Natural killer cell (primary cell): ENCODE measurements around the gene NUDT16L1. TPM values are rescaled to one million over a fixed set of nuclear protein-coding genes. Genes with fewer than 3 reads are reported as not detected.
A peak's percentile ranks its signal among the peaks of the same experiment; 100 is the strongest.

Experiments
- ATAC-seq, 3 donors: fragments of 150-1000 bp in 2 of 3; fragments of 200-7000 bp in 1 of 3; cut with Tn5 transposase; 1 replicate in 1 of 3; 2 replicates in 2 of 3; pipeline ENCODE4 v1.10.0; 2021; ENCODE audit warnings: mild to moderate bottlenecking in 2 of 3, moderate library complexity in 2 of 3
- DNase-seq, 2 donors: peaks; one replicate each; pipeline versions ENCODE4 v3.0.0 to v3.0.0-alpha.2; 2013 to 2021; ENCODE audit warnings: mixed read lengths in 1 of 2
- H3K27ac ChIP-seq: one replicate; pipeline ENCODE4 v1.5.1; 2013; ENCODE audit warnings: mild to moderate bottlenecking, low read length
- H3K27me3 ChIP-seq: one replicate; pipeline ENCODE4 v1.6.1; 2013; ENCODE audit warnings: low read length; ENCODE audit not compliant: control insufficient read depth, insufficient read depth
- H3K36me3 ChIP-seq: one replicate; pipeline ENCODE4 v1.6.1; 2013; ENCODE audit warnings: low read length; ENCODE audit not compliant: control insufficient read depth, insufficient read depth
- H3K4me1 ChIP-seq: one replicate; pipeline ENCODE4 v1.6.1; 2013; ENCODE audit warnings: low read length; ENCODE audit not compliant: control insufficient read depth, insufficient read depth
- H3K4me3 ChIP-seq: one replicate; pipeline ENCODE4 v1.5.1; 2013; ENCODE audit warnings: low read length
- H3K9me3 ChIP-seq: one replicate; pipeline ENCODE4 v1.6.1; 2013; ENCODE audit warnings: low read length; ENCODE audit not compliant: control insufficient read depth, insufficient read depth
- H3K27ac Mint-ChIP-seq, 2 donors: one replicate each; pipeline ENCODE4 v1.8.0; 2022; ENCODE audit warnings: mild to moderate bottlenecking in 2 of 2, mixed read lengths in 2 of 2, moderate library complexity in 1 of 2
- H3K27me3 Mint-ChIP-seq, 2 donors: one replicate each; pipeline ENCODE4 v1.8.0; 2022; ENCODE audit warnings: low read depth in 2 of 2, mixed read lengths in 2 of 2
- H3K36me3 Mint-ChIP-seq: one replicate; pipeline ENCODE4 v1.8.0; 2022; ENCODE audit warnings: mixed read lengths
- H3K4me1 Mint-ChIP-seq, 2 donors: one replicate each; pipeline ENCODE4 v1.8.0; 2022; ENCODE audit warnings: mixed read lengths in 2 of 2
- H3K4me3 Mint-ChIP-seq: one replicate; pipeline ENCODE4 v1.8.0; 2022; ENCODE audit warnings: mild to moderate bottlenecking, moderate library complexity, mixed read lengths
- H3K9me3 Mint-ChIP-seq, 2 donors: one replicate each; pipeline ENCODE4 v1.8.0; 2022; ENCODE audit warnings: mixed read lengths in 2 of 2
- CTCF ChIP-seq: fragments of 200-600 bp; IDR thresholded peaks from one replicate; pipeline ENCODE4 v1.8.0; 2022; ENCODE audit warnings: antibody characterized with exemption
- WGBS: methylation state at CpG from one replicate; pipeline ENCODE4 v1.1.7; 2013; ENCODE audit warnings: missing lambda C conversion rate; ENCODE audit not compliant: insufficient coverage; 5-methylcytosine and 5-hydroxymethylcytosine counted together
- intact Hi-C: fragments of 100-400 bp; cut with micrococcal nuclease; formaldehyde crosslinking; loops from one replicate; pipeline ENCODE4 v1.14.2; 2022
- total RNA-seq, 4 donors: library from RNA; stranded (reverse); fragments of 120-200 nt in 1 of 4; gene quantifications; one replicate each; pipeline versions ENCODE4 v1.2.3 to v1.2.4, GENCODE V29; 2013 to 2022

Gene NUDT16L1
- total RNA-seq, 3 donors from 2014 or later (not counting 1 experiment from before 2014, with no cell fraction given), result 30.8 to 39.1 (median 35.0) TPM

GRCh38 chr16:4682084-4682591 lies 11.2 kb upstream of the NUDT16L1 start:
- H3K9me3 ChIP-seq, result no peaks in the 10 kb centered on the region
- H3K4me3 ChIP-seq, result no peak overlapping the region
- H3K27me3 Mint-ChIP-seq, result no peaks in the 10 kb centered on the region
- no peaks in the 10 kb centered on the region for H3K9me3 Mint-ChIP-seq
- no peak overlapping the region for H3K27ac ChIP-seq
- no peak overlapping the region for H3K4me3 Mint-ChIP-seq
- peaks cover 12% of the 10 kb centered on the region for H3K4me1 ChIP-seq
- H3K36me3 ChIP-seq, result peaks cover 42% of the 10 kb centered on the region
- TF ChIP-seq CTCF, result no peak
- ATAC-seq, result no peak
- WGBS, result 88% methylated on average over 26 of the region's 26 CpGs
- no peak for DNase-seq
- peaks cover 0 to 18% of the 10 kb centered on the region in 2 donors for H3K4me1 Mint-ChIP-seq
- no peaks in the 10 kb centered on the region for H3K36me3 Mint-ChIP-seq
- intact Hi-C loops, result no loop called here
- peak overlapping the region in 1 of 2 donors; percentile 65 for H3K27ac Mint-ChIP-seq
- H3K27me3 ChIP-seq, result no peaks in the 10 kb centered on the region

GRCh38 chr16:4682616-4683254 lies 10.6 kb upstream of the NUDT16L1 start:
- Mint-ChIP-seq H3K4me1 (peaks cover 0 to 16% of the 10 kb centered on the region in 2 donors), H3K27ac (no peak overlapping the region), H3K4me3 (no peak overlapping the region), H3K36me3 (no peaks in the 10 kb centered on the region), H3K9me3 (no peaks in the 10 kb centered on the region), H3K27me3 (no peaks in the 10 kb centered on the region)
- peaks cover 41% of the 10 kb centered on the region for H3K36me3 ChIP-seq
- WGBS, result 92% methylated on average over 36 of the region's 36 CpGs
- peak in 1 of 2 donors; percentile 52 for DNase-seq
- no peaks in the 10 kb centered on the region for H3K27me3 ChIP-seq
- peaks cover 9% of the 10 kb centered on the region for H3K4me1 ChIP-seq
- H3K9me3 ChIP-seq, result no peaks in the 10 kb centered on the region
- intact Hi-C loops, result no loop called here
- peak in 1 of 3 donors; percentile 31 for ATAC-seq
- no peak overlapping the region for H3K27ac ChIP-seq
- no peak for TF ChIP-seq CTCF
- H3K4me3 ChIP-seq, result no peak overlapping the region

GRCh38 chr16:4683255-4684057 lies 9.9 kb upstream of the NUDT16L1 start:
- H3K4me1 Mint-ChIP-seq, result peaks cover 0 to 10% of the 10 kb centered on the region in 2 donors
- no peak overlapping the region for H3K4me3 Mint-ChIP-seq
- 96% methylated on average over 17 of the region's 17 CpGs for WGBS
- H3K36me3 Mint-ChIP-seq, result no peaks in the 10 kb centered on the region
- Histone ChIP-seq H3K4me3 (no peak overlapping the region), H3K27ac (no peak overlapping the region), H3K4me1 (peaks cover 9% of the 10 kb centered on the region), H3K9me3 (no peaks in the 10 kb centered on the region), H3K27me3 (no peaks in the 10 kb centered on the region), H3K36me3 (peaks cover 38% of the 10 kb centered on the region)
- H3K27me3 Mint-ChIP-seq, result no peaks in the 10 kb centered on the region
- intact Hi-C loops, result no loop called here
- no peak for DNase-seq
- TF ChIP-seq CTCF, result no peak
- H3K9me3 Mint-ChIP-seq, result no peaks in the 10 kb centered on the region
- ATAC-seq, result no peak
- no peak overlapping the region for H3K27ac Mint-ChIP-seq
